ENCODE measurements around the gene VTA1. TPM values are rescaled to one million over a fixed set of nuclear protein-coding genes. Genes with fewer than 3 reads are reported as not detected.
"Not testable (repeated sequence)": the region's sequence is repeated elsewhere in the genome, so short reads cannot be mapped to it uniquely, and the experiment has no call there.

The VTA1 gene
- polyA plus RNA-seq, 1 donor (not counting 4 experiments of a cell fraction or from before 2014, with no cell fraction given) = 97.4 TPM

DNA sequence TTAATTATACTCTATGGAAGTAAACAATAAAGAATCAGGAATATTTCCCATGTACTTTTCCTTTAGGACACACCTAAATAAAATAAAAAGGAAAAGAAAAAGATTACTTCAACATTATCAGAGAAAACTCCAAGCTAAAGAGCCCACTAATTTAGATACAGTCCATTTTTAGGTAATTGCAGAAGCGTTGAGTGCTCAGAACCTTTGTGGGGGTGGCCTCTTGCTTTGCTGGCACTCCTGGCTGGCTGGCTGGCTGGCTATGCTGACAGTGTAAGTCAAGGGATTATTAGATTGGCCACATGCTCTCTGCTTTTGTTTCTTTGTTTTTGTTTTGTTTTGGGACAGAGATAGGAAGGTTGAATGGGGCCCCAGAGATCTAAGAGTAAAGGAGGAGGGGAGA is 14.4 kb upstream of the VTA1 start, which contains the start of gene GJE1:
GJE1 (plus strand) TSS at position 301 of the 400 bp plus-strand sequence. CDS start 234 bp downstream, outside the sequence.
- Histone ChIP-seq H3K4me2 (ENCODE audit: control insufficient read depth, extremely low read depth, insufficient read depth, low read depth, low read length) (no peak within 1 kb of the TSS), H3K9ac (ENCODE audit: control insufficient read depth, extremely low read depth, insufficient read depth, low read length) (no peak within 1 kb of the TSS), H3K27ac (ENCODE audit: control insufficient read depth, insufficient read depth, low read length) (no peak within 1 kb of the TSS), H3K27me3 (ENCODE audit: control insufficient read depth, extremely low read depth, insufficient read depth, low read length) (no peaks in the 10 kb centered on the region), H3K79me2 (ENCODE audit: control insufficient read depth, insufficient read depth, low read length) (no peaks in the 10 kb centered on the region), H2AFZ (ENCODE audit: control insufficient read depth, low read length) (no peak within 1 kb of the TSS), H3K4me3 (ENCODE audit: control insufficient read depth in 2 of 3, extremely low read depth in 1 of 3, insufficient read depth in 2 of 3, low read depth in 1 of 3, low read length in 3 of 3) (no peak within 1 kb of the TSS), H3K4me1 (ENCODE audit: control insufficient read depth, extremely low read depth, insufficient read depth, low read length) (no peaks in the 10 kb centered on the region), H3K9me3 (ENCODE audit: control insufficient read depth, low read depth, low read length) (no peaks in the 10 kb centered on the region), H4K20me1 (ENCODE audit: control insufficient read depth, extremely low read depth, insufficient read depth, low read length) (no peaks in the 10 kb centered on the region), H3K36me3 (ENCODE audit: control insufficient read depth in 2 of 2, extremely low read depth in 1 of 2, insufficient read depth in 2 of 2, low read length in 2 of 2) (no peaks in the 10 kb centered on the region), H3K9me1 (ENCODE audit: control insufficient read depth, extremely low read depth, insufficient read depth, low read length) (no peaks in the 10 kb centered on the region)
- DNase-seq (ENCODE audit: low read depth, low spot score) (no peak), FAIRE-seq (no peak)
- TF ChIP-seq, protein P1, sequence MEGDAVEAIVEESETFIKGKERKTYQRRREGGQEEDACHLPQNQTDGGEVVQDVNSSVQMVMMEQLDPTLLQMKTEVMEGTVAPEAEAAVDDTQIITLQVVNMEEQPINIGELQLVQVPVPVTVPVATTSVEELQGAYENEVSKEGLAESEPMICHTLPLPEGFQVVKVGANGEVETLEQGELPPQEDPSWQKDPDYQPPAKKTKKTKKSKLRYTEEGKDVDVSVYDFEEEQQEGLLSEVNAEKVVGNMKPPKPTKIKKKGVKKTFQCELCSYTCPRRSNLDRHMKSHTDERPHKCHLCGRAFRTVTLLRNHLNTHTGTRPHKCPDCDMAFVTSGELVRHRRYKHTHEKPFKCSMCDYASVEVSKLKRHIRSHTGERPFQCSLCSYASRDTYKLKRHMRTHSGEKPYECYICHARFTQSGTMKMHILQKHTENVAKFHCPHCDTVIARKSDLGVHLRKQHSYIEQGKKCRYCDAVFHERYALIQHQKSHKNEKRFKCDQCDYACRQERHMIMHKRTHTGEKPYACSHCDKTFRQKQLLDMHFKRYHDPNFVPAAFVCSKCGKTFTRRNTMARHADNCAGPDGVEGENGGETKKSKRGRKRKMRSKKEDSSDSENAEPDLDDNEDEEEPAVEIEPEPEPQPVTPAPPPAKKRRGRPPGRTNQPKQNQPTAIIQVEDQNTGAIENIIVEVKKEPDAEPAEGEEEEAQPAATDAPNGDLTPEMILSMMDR (optimal IDR thresholded peaks at IDR 0.05 in 1 of 3, IDR thresholded peaks at IDR 0.05 in 1 of 3, conservative IDR thresholded peaks at IDR 0.05 in 1 of 3; ENCODE audit: extremely low read depth in 1 of 3, insufficient read depth in 2 of 3, low read length in 3 of 3) = no peak
- TF ChIP-seq EZH2 (IDR thresholded peaks at IDR 0.05; ENCODE audit: low read length) = no peak
- dilution Hi-C loops (cut with MboI; ENCODE audit: extremely low pct_ligation_motif_present, low sequenced_read_pairs) = no loop called here

DNA sequence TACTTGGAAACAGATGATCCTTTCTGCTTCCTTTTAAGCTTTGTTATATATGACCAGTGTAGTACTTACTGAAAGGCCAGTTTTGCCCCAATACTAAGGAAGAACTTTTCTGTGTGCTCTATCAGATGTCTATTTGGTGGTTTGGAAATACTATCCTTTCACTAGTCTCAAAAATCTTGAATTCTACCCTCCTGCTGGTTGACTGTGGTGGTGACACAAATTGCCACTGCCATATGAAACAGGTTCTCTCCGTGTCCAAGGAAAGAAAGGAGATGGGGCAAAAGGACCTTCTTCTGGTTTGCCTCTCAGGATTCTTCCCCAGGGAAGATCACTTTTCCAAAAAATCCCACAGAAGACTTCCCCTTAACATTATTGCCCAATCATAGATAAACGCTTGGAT is 8.2 kb upstream of the VTA1 start:
- no peak for TF ChIP-seq EZH2 (IDR thresholded peaks at IDR 0.05; ENCODE audit: low read length)
- TF ChIP-seq, protein P1 (optimal IDR thresholded peaks at IDR 0.05 in 1 of 3, IDR thresholded peaks at IDR 0.05 in 1 of 3, conservative IDR thresholded peaks at IDR 0.05 in 1 of 3; ENCODE audit: extremely low read depth in 1 of 3, insufficient read depth in 2 of 3, low read length in 3 of 3) = no peak
- no peak for DNase-seq (ENCODE audit: low read depth, low spot score)
- FAIRE-seq = no peak
- Histone ChIP-seq H3K4me3 (ENCODE audit: control insufficient read depth in 2 of 3, extremely low read depth in 1 of 3, insufficient read depth in 2 of 3, low read depth in 1 of 3, low read length in 3 of 3) (no peak overlapping the region), H3K79me2 (ENCODE audit: control insufficient read depth, insufficient read depth, low read length) (no peaks in the 10 kb centered on the region), H4K20me1 (ENCODE audit: control insufficient read depth, extremely low read depth, insufficient read depth, low read length) (no peaks in the 10 kb centered on the region), H3K4me2 (ENCODE audit: control insufficient read depth, extremely low read depth, insufficient read depth, low read depth, low read length) (no peak overlapping the region), H3K9me3 (ENCODE audit: control insufficient read depth, low read depth, low read length) (no peaks in the 10 kb centered on the region), H3K4me1 (ENCODE audit: control insufficient read depth, extremely low read depth, insufficient read depth, low read length) (no peaks in the 10 kb centered on the region), H3K9ac (ENCODE audit: control insufficient read depth, extremely low read depth, insufficient read depth, low read length) (no peak overlapping the region), H3K27ac (ENCODE audit: control insufficient read depth, insufficient read depth, low read length) (no peak overlapping the region), H3K9me1 (ENCODE audit: control insufficient read depth, extremely low read depth, insufficient read depth, low read length) (no peaks in the 10 kb centered on the region), H3K27me3 (ENCODE audit: control insufficient read depth, extremely low read depth, insufficient read depth, low read length) (no peaks in the 10 kb centered on the region), H2AFZ (ENCODE audit: control insufficient read depth, low read length) (no peak overlapping the region), H3K36me3 (ENCODE audit: control insufficient read depth in 2 of 2, extremely low read depth in 1 of 2, insufficient read depth in 2 of 2, low read length in 2 of 2) (no peaks in the 10 kb centered on the region)
- dilution Hi-C loops (cut with MboI; ENCODE audit: extremely low pct_ligation_motif_present, low sequenced_read_pairs) = no loop called here

DNA sequence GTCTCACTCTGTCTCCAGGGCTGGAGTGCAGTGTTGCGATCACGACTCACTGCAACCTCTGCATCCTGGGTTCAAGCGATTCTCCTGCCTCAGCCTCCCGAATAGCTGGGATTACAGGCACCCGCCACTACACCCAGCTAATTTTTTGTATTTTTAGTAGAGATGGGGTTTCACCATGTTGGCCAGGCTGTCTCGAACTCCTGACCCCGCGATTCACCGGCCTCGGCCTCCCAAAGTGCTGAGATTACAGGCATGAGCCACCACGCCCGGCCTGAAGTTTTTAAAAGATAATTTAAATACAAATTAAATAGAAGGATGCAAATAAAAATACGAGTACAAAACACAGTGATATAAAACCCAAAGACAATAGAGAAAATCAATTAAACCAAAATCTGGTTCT is 5.5 kb upstream of the VTA1 start:
- H3K27ac ChIP-seq (ENCODE audit: control insufficient read depth, insufficient read depth, low read length); H3K36me3 ChIP-seq (ENCODE audit: control insufficient read depth in 2 of 2, extremely low read depth in 1 of 2, insufficient read depth in 2 of 2, low read length in 2 of 2); H3K4me2 ChIP-seq (ENCODE audit: control insufficient read depth, extremely low read depth, insufficient read depth, low read depth, low read length); dilution Hi-C loops (cut with MboI; ENCODE audit: extremely low pct_ligation_motif_present, low sequenced_read_pairs); H3K9me3 ChIP-seq (ENCODE audit: control insufficient read depth, low read depth, low read length); H3K4me3 ChIP-seq (ENCODE audit: control insufficient read depth in 2 of 3, extremely low read depth in 1 of 3, insufficient read depth in 2 of 3, low read depth in 1 of 3, low read length in 3 of 3); H4K20me1 ChIP-seq (ENCODE audit: control insufficient read depth, extremely low read depth, insufficient read depth, low read length); FAIRE-seq; DNase-seq (ENCODE audit: low read depth, low spot score); H3K9ac ChIP-seq (ENCODE audit: control insufficient read depth, extremely low read depth, insufficient read depth, low read length); H3K9me1 ChIP-seq (ENCODE audit: control insufficient read depth, extremely low read depth, insufficient read depth, low read length); H3K79me2 ChIP-seq (ENCODE audit: control insufficient read depth, insufficient read depth, low read length); H2AFZ ChIP-seq (ENCODE audit: control insufficient read depth, low read length); H3K27me3 ChIP-seq (ENCODE audit: control insufficient read depth, extremely low read depth, insufficient read depth, low read length); H3K4me1 ChIP-seq (ENCODE audit: control insufficient read depth, extremely low read depth, insufficient read depth, low read length): not testable (repeated sequence)
